HG02759 (cell line): ENCODE data around the gene CDH23.

Experiments
- ATAC-seq: cut with Tn5 transposase; IDR thresholded peaks from one replicate; pipeline ENCODE4 v1.9.1; 2021; ENCODE audit warnings: mild to moderate bottlenecking, moderate library complexity; ENCODE audit not compliant: unreplicated experiment

The CDH23 gene

DNA sequence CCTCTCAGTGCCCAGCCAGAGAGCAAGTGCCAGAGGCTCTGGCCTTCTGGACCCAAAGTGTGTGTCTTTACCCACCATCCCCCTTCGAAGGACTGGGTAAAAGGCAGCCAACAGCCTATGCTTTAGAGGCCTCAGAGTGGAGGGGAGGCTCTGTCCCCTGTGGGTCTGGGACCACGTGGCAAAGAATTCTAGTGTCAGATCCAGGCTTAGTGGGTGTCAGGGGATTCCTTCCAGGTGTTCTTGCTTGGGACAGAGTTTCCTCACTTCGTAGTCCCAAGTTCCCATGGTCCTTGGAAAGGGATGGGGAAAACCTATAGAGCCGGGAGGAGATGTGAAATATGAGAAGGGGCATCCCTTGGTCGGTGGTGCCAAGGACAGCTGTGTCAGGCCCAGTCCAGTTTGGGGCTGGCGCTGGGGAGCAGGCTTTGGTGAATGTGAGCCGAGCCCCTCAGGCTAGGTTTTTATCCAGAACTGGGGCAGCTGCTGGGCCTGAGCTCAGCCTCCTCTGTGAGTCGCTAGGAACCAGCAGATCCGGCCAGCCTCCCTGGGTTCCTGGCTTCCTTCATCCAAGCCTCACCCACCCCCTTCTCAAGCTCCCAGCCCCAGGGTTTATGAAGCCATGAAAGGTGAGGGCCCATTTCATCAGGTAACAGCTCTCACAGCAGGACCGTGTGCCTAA lies 251.7 kb downstream of the CDH23 start:
- ATAC-seq: no peak

GRCh38 chr10:71648933-71649320 lies 252.2 kb downstream of the CDH23 start:
- ATAC-seq: no peak

DNA sequence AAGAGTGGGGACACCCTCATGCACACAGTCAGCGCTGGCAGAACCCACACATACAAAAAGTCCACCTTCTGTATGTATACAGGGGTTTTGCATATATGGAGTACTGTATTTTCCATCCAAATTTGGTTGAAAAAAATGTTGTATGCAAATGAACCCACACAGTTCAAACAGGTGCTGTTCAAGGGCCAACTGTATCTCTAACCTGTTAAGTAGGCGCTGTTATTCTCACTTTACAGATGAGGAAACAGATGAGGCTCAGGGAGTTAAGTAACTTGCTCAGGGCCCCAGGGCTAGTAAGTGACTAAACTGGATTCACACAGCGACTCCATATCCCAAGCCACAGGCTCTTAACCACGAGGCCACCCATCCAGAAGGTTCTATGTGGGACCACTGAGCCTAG lies 252.9 kb downstream of the CDH23 start:
- no peak for ATAC-seq

DNA sequence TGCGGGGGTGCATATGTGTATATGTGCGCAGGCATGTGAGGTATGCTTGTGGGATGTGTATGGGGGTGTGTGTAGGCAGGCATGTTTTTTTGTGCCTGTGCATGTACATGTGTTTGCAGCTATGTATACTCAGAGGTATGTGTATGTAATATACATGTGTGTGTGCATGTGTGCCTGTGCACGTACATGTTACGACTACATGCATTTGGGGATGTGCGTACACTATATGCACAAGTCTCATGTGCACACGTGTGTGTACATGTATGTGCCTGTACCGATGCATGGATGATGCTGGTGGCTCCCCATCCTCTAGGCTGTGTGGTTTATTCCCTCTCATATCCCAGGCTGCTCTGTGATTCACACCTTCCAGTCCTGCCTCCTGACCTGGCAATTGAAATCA lies 253.7 kb downstream of the CDH23 start:
- no peak for ATAC-seq

DNA sequence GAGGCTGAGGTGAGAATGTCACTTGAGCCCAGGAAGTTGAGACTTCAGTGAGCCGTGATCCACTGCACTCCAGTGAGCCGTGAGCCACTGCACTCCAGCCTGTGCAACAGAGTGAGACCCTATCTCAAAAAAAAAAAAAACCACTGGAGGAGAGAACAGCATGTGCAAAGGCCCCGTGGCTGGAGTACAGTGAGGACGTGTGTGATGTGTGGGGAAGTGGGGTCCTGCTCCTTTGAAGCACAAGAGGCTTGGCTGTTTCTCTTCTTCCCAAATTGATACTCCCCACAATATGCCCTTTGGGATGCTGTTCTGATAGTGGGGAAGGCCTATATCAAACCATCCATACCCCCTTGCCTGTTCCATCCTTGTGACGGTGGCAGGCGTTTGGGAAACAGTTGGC lies 254.7 kb downstream of the CDH23 start:
- no peak for ATAC-seq

GRCh38 chr10:71651928-71652327 lies 255.2 kb downstream of the CDH23 start:
- no peak for ATAC-seq

DNA sequence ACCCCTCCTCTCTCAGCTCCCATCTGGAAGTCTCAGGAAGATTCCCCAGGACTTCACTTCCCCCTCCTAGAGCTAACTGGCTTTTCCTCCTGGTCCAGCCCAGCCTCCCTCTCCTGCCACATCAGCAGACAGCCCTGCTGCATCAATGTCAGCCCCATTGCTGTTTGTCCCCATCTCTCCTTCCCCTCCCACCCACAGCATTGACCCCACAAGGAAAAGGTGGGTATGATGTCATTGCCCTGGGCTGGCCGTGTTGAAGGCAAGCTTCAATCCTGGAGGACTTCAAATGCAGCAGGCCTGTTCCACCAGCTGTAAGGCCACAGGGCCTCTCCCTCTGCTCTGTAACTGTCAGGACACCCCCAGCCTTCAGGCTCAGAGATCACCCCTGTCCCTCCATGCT lies 256.3 kb downstream of the CDH23 start:
- ATAC-seq: no peak

DNA sequence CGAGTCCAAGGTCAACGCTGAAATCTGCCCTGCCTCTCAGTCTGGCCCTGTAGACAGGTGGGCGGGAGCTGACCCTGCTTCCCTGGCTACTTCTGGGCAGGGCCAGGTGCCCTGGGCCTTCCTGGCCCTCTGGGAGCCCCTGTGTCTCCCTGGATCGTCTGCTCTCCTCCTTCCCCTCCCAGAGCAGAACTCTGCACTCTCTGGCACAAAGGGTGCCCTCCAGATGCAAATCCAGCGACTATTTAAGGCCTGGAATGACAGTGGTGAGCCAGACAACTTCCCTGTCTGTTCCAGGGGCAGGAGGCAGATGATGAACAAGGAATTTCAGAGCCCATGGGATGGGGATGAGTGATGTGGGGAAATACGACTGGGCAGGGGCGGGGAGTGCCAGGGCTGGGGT lies 259.5 kb downstream of the CDH23 start:
- no peak for ATAC-seq

- no peak for ATAC-seq
These were observed 261.1 kb downstream of the CDH23 start for GRCh38 chr10:71657604-71658466.

DNA sequence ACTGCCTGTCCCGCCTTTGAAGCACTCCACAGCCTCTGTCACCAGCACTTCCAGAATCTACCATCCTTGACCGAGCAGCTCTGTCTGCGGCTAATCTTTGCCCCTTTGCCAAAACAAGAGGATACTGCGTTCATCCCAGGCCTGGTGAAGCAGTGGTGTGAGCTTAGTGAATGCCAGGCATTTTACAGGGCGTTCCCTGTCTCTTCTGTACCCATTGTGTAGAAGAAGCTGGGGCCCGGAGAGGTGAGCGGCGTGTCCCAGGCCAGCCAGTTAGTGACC lies 261.7 kb downstream of the CDH23 start:
- no peak for ATAC-seq

- no peak for ATAC-seq
These were observed 262.5 kb downstream of the CDH23 start for GRCh38 chr10:71659111-71659634.

DNA sequence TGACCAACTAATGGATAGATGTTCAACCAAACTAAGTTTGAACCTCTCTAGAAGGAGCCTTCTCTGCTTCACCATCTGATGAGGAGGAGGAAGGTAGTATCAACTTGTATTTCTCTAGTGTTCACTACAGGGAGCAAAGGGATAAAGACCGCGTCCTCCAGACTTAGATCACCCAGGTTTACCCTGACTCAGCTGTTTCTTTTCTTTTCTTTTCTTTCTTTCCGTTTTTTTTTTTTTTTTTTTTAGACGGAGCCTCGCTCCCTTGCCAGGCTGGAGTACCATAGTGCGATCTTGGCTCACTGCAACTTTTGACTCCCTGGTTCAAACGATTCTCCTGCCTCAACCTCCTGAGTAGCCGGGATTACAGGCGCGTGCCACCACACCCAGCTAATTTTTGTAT lies 263.0 kb downstream of the CDH23 start:
- no peak for ATAC-seq

- no peak for ATAC-seq
These were observed 263.6 kb downstream of the CDH23 start for GRCh38 chr10:71660313-71660712.

- no peak for ATAC-seq
These were observed 264.4 kb downstream of the CDH23 start for GRCh38 chr10:71661060-71661622.

DNA sequence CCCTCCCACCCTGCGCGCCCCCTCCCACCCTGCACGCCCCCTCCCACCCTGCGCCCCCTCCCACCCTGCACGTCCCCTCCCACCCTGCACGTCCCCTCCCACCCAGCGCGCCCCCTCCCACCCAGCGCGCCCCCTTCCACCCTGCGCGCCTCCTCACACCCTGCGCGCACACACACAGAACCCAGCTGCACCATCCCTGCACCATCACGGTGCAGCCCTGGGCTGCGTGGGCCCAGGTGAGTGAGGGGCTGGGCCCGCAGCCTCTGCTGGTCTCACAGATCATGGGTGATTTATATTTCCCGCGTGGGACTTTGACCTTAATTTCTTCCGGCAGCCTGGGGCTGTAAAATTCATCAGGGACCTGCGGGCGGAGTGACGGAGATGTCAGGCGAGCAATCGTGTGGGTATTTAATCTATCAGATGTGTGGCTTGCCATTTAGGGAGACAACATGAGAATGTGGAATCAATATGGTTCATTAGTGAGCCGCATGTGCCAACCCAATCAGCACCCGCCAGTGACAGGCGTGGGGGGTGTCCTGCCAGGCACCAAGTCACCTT lies 265.1 kb downstream of the CDH23 start:
- ATAC-seq: no peak

DNA sequence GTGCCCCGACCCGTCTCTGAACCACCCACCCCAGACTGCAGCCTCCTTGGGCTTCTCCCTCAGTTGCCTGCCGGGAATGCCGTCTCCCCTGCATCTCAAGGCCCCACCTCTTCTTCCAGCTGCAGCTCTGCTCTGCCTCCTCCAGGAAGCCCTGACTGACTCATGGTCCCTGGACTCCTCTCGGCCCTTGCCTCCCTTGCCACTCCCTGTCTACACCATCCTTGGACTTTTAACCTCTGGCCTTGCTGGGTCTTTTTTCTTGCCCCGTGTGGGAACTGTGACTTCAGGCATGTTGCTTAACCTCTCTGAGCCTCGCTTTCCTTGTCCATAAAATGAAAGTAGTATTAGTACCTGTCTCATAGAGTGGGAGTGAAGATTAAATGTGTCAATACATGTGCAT lies 266.6 kb downstream of the CDH23 start:
- ATAC-seq: no peak

GRCh38 chr10:71664585-71664984 lies 267.9 kb downstream of the CDH23 start:
- ATAC-seq: no peak

DNA sequence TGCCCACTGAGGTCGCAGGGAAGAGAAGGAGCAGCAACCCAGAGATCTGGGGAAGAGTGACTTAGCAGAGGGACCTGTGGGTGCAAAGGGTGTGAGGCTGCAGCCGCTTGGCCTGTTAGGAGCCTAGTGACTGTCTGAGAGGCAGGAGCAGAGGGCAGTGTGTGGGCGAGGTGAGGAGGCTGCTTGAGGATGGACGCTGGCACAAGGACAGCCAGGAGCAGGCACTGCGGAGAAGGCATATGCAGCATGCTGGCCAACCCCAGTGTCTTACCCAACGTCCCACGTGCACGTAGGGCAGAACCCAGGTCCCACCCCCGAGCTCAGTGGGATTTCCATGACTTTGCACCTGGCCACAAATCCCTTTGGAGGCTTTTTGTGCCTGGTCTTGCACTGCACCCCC lies 268.7 kb downstream of the CDH23 start:
- no peak for ATAC-seq

DNA sequence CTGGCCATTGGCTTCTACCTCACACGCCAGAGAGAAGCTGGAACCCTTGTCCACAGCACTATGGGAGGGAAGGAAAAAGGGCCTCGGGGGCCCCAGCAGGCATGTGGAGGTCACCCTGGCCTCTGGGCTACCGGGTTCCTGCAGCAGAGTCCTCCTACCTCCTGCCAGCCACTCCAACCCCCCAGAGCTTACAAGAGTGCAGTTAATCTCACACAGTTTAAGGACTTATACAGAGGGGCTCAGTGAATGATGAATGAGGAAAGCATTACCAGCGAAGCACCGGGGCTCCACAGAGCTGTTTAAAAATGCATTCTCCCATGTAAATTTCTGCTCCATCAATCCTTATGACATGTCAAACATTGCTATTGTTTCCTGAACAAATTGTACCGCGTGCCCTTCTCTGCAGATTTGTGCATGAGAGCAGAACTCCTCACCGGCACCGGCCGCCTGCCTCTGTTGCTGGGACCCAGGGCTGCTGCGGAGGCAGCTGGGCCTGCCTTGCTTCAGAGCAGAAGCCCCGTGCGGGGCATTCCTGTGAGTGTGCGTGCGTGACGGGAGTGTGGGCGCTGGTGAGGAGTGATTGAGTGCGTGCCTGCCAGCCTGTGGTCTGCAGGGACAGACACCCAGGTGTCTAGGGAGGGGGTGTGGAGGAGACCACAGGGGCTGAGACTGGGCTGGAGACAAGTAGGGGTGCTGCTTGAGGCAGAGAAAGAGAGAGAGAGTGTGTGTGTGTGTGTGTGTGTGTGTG lies 270.1 kb downstream of the CDH23 start:
- ATAC-seq: no peak

GRCh38 chr10:71667387-71667752 lies 270.6 kb downstream of the CDH23 start:
- ATAC-seq: no peak
